Liver (tissue), 9 donors: ENCODE data around the gene DRGX. TPM values are rescaled to one million over a fixed set of nuclear protein-coding genes. Genes with fewer than 3 reads are reported as not detected.

Source experiments
- DNase-seq: peaks from one replicate; pipeline ENCODE4 v3.0.0-alpha.2; 2017; ENCODE audit warnings: low spot score
- H3K27ac ChIP-seq, 2 donors: one replicate each; pipeline ENCODE4 v1.7.0; 2013; ENCODE audit warnings: inconsistent platforms in 2 of 2, low read length in 2 of 2, control low read depth in 1 of 2, low read depth in 1 of 2, mild to moderate bottlenecking in 1 of 2
- H3K27me3 ChIP-seq, 4 donors: one replicate each; pipeline versions ENCODE4 v1.6.1 to v1.7.0; 2013; ENCODE audit warnings: low read length in 3 of 4, inconsistent platforms in 1 of 4, mild to moderate bottlenecking in 1 of 4, moderate library complexity in 1 of 4; ENCODE audit not compliant: control insufficient read depth in 4 of 4, insufficient read depth in 4 of 4
- H3K36me3 ChIP-seq, 4 donors: one replicate each; pipeline versions ENCODE4 v1.6.1 to v1.7.0; 2013; ENCODE audit warnings: low read length in 3 of 4, mild to moderate bottlenecking in 3 of 4, low read depth in 1 of 4, moderate library complexity in 1 of 4; ENCODE audit not compliant: control insufficient read depth in 4 of 4, insufficient read depth in 3 of 4
- H3K4me1 ChIP-seq, 4 donors: one replicate each; pipeline versions ENCODE4 v1.6.1 to v1.7.0; 2013; ENCODE audit warnings: low read length in 3 of 4, mild to moderate bottlenecking in 3 of 4, moderate library complexity in 1 of 4; ENCODE audit not compliant: control insufficient read depth in 4 of 4, insufficient read depth in 4 of 4
- H3K4me3 ChIP-seq, 3 donors: one replicate each; pipeline versions ENCODE4 v1.6.1 to v1.7.0; 2013; ENCODE audit warnings: low read length in 3 of 3, control low read depth in 1 of 3, low read depth in 1 of 3, mild to moderate bottlenecking in 1 of 3
- H3K9ac ChIP-seq, 2 donors: one replicate each; pipeline ENCODE4 v1.7.0; 2013; ENCODE audit warnings: low read length in 2 of 2, mild to moderate bottlenecking in 2 of 2, moderate library complexity in 2 of 2, control low read depth in 1 of 2, low read depth in 1 of 2
- H3K9me3 ChIP-seq, 4 donors: one replicate each; pipeline versions ENCODE4 v1.6.1 to v1.7.0; 2013; ENCODE audit warnings: low read length in 3 of 4; ENCODE audit not compliant: control insufficient read depth in 4 of 4
- FOXA1 ChIP-seq: IDR thresholded peaks from 2 replicates; pipeline ENCODE4 v1.6.1; 2016; ENCODE audit warnings: antibody characterized with exemption
- FOXA2 ChIP-seq: IDR thresholded peaks from 2 replicates; pipeline ENCODE4 v1.6.1; 2016; ENCODE audit warnings: antibody characterized with exemption
- GABPA ChIP-seq, 2 donors: IDR thresholded peaks in 1 of 2; conservative IDR thresholded peaks in 1 of 2; 2 replicates each; pipeline ENCODE4 v1.6.1; 2016; ENCODE audit warnings: antibody characterized with exemption in 2 of 2, mild to moderate bottlenecking in 1 of 2, moderate library complexity in 1 of 2
- HNF4G ChIP-seq: IDR thresholded peaks from 2 replicates; pipeline ENCODE4 v1.6.1; 2016; ENCODE audit warnings: antibody characterized with exemption
- NR2F2 ChIP-seq: IDR thresholded peaks from 2 replicates; pipeline ENCODE4 v1.6.1; 2016; ENCODE audit warnings: antibody characterized with exemption
- RXRA ChIP-seq, 2 donors: IDR thresholded peaks; 2 replicates each; pipeline ENCODE4 v1.6.1; 2017 to 2018; ENCODE audit warnings: antibody characterized with exemption in 2 of 2, mild to moderate bottlenecking in 1 of 2
- SP1 ChIP-seq: IDR thresholded peaks from 2 replicates; pipeline ENCODE4 v1.6.1; 2018; ENCODE audit warnings: antibody characterized with exemption, mild to moderate bottlenecking
- TAF1 ChIP-seq: conservative IDR thresholded peaks from 2 replicates; pipeline ENCODE4 v1.6.1; 2016; ENCODE audit warnings: antibody characterized with exemption, mild to moderate bottlenecking
- WGBS: extraction: QIAGEN DNeasy Blood & Tissue Kit; methylation state at CpG from one replicate; pipeline ENCODE4 v1.1.7; 2013; 5-methylcytosine and 5-hydroxymethylcytosine counted together
- polyA plus RNA-seq, 2 donors: library from polyadenylated mRNA; stranded (reverse) in 1 of 2; unstranded in 1 of 2; fragments of 200-250 nt in 1 of 2; fragments of >200 nt in 1 of 2; fragmentation: Nextera tagmentation in 1 of 2; extraction: Ambion mirVana in 1 of 2; gene quantifications; one replicate each; pipeline versions ENCODE4 v1.2.1 to v1.2.3, GENCODE V29; 2013 to 2015
- total RNA-seq, 2 donors: library from RNA; depleted of rRNA; stranded (reverse); fragments of >200 nt; gene quantifications; one replicate each; pipeline ENCODE4 v1.2.3, GENCODE V29; 2014
- TF ChIP-seq, protein P1 (sequence below): IDR thresholded peaks from 2 replicates; pipeline ENCODE4 v1.6.1; 2016; ENCODE audit warnings: antibody characterized with exemption
- TF ChIP-seq, protein P2 (sequence below): IDR thresholded peaks from 2 replicates; pipeline ENCODE4 v1.6.1; 2016; ENCODE audit warnings: antibody characterized with exemption, mild to moderate bottlenecking
- TF ChIP-seq, protein P3 (sequence below): IDR thresholded peaks from 2 replicates; pipeline ENCODE4 v1.6.1; 2016; ENCODE audit warnings: antibody characterized with exemption
- TF ChIP-seq, protein P4 (sequence below): IDR thresholded peaks from 2 replicates; pipeline ENCODE4 v1.6.1; 2016; ENCODE audit warnings: antibody characterized with exemption
- donor health status: healthy.
- donor health status: healthy.
- donor health status: healthy.
- donor health status: healthy.
- donor health status: healthy.

Gene DRGX
- total and polyA plus RNA-seq, 4 donors = not detected

DNA sequence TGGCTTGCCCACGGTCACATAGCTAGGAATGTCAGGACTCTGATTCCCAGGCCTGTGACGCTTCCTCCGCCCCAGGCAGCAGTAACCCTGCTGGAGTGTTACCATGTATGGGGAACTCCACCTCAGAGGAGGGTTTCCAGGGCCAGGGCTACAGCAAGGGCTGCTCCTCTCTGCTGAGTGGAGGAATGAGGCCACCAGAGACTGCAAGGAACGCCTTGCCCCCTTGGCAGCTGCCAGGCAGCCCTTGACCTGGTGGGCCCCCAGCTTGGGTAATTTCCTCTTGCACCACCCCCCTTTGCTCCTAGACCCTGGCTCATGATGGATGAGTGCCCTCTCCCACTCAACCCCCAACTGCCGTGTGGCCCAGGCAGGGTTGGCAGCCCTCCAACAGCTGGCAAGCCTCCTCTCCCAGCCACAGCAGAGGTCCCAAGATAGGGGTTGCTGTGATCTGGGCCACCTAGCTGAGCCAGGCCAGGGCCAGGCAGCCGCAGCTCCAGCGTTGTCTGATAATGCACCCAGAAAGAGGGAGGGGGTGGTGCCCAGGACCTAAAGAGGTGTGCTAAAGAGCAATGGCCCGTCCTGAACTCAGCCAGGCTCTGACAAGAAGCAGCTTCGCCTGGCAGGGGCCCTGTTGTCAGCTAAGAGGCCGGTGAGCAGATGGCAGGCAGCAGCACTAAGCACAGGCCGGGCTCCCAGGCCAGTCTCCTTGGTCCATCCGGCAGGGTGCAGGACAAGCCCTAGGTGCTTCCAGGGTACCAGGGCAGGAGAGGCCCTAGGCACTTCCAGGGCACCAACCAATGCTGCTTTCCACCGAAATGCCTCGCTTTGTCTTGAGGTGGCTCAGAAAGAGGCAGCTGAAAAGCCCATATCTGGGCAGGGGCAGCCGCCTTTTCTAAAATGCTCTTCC, 35.4 kb downstream of the DRGX start:
- no peaks in the 10 kb centered on the region for H3K4me1 ChIP-seq
- H3K36me3 ChIP-seq = no peaks in the 10 kb centered on the region
- no peak overlapping the region for H3K9ac ChIP-seq
- H3K27ac ChIP-seq = no peak overlapping the region
- H3K27me3 ChIP-seq = no peaks in the 10 kb centered on the region
- 73% methylated on average over 15 of the region's 15 CpGs for WGBS
- peaks cover 0 to 1% (median 0%) of the 10 kb centered on the region in 4 donors for H3K9me3 ChIP-seq
- TF ChIP-seq SP1 (no peak), NR2F2 (no peak), TAF1 (no peak), FOXA1 (no peak), RXRA (IDR thresholded peaks at IDR 0.05) (no peak), GABPA (IDR thresholded peaks at IDR 0.05 in 1 of 2, conservative IDR thresholded peaks at IDR 0.05 in 1 of 2) (no peak)
- TF ChIP-seq, protein P1, sequence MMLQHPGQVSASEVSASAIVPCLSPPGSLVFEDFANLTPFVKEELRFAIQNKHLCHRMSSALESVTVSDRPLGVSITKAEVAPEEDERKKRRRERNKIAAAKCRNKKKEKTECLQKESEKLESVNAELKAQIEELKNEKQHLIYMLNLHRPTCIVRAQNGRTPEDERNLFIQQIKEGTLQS = no peak
- TF ChIP-seq, protein P2, sequence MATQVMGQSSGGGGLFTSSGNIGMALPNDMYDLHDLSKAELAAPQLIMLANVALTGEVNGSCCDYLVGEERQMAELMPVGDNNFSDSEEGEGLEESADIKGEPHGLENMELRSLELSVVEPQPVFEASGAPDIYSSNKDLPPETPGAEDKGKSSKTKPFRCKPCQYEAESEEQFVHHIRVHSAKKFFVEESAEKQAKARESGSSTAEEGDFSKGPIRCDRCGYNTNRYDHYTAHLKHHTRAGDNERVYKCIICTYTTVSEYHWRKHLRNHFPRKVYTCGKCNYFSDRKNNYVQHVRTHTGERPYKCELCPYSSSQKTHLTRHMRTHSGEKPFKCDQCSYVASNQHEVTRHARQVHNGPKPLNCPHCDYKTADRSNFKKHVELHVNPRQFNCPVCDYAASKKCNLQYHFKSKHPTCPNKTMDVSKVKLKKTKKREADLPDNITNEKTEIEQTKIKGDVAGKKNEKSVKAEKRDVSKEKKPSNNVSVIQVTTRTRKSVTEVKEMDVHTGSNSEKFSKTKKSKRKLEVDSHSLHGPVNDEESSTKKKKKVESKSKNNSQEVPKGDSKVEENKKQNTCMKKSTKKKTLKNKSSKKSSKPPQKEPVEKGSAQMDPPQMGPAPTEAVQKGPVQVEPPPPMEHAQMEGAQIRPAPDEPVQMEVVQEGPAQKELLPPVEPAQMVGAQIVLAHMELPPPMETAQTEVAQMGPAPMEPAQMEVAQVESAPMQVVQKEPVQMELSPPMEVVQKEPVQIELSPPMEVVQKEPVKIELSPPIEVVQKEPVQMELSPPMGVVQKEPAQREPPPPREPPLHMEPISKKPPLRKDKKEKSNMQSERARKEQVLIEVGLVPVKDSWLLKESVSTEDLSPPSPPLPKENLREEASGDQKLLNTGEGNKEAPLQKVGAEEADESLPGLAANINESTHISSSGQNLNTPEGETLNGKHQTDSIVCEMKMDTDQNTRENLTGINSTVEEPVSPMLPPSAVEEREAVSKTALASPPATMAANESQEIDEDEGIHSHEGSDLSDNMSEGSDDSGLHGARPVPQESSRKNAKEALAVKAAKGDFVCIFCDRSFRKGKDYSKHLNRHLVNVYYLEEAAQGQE = no peak
- TF ChIP-seq, protein P3, sequence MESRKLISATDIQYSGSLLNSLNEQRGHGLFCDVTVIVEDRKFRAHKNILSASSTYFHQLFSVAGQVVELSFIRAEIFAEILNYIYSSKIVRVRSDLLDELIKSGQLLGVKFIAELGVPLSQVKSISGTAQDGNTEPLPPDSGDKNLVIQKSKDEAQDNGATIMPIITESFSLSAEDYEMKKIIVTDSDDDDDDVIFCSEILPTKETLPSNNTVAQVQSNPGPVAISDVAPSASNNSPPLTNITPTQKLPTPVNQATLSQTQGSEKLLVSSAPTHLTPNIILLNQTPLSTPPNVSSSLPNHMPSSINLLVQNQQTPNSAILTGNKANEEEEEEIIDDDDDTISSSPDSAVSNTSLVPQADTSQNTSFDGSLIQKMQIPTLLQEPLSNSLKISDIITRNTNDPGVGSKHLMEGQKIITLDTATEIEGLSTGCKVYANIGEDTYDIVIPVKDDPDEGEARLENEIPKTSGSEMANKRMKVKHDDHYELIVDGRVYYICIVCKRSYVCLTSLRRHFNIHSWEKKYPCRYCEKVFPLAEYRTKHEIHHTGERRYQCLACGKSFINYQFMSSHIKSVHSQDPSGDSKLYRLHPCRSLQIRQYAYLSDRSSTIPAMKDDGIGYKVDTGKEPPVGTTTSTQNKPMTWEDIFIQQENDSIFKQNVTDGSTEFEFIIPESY = no peak
- TF ChIP-seq, protein P4, sequence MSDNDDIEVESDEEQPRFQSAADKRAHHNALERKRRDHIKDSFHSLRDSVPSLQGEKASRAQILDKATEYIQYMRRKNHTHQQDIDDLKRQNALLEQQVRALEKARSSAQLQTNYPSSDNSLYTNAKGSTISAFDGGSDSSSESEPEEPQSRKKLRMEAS = no peak
- no peak for DNase-seq
- no peak overlapping the region for H3K4me3 ChIP-seq

DNA sequence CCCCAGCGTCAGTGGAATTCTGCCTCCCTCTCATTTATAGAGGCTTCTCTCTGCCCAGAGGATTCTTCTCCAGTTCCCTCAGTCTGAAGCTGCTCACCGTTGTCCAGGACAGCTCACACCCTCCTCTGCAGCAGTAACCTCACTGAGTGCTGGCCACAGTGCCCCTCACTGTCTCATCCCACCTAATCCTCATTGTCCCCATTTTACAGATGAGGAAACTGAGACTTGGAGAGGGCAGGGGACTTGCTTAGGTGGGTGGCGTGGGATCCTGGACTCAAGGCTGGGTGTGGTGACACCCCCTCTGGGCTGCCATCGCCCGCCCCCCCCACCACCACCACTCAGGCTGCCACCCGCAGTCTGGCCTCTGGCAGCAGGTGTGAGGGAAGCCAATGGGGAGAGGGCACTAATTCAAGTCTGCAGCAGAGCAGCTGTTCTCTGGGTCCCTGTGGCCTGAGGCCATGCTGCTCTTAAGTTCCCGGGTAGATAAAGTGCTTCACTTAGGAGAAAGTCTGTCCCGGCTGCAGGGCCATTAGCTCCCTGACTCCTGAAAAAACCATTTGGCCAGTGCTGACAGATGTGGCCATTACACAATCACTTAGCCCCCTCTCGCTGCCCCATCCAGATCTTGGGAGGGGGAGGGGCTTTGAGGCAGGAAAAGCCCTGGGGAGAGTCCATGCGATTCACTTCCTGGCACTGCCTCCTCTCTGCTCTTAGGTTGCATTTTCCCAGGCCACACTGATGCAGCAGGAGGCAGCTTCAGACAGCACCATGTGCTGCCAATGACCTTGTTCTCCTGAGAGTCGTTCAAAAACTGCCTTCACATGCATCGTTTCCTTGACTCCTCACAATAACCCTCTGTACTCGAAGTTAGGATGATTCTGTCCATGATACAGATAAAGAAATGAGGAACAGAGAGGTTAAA, 36.3 kb downstream of the DRGX start:
- no peaks in the 10 kb centered on the region for H3K36me3 ChIP-seq
- peaks cover 0 to 1% (median 0%) of the 10 kb centered on the region in 4 donors for H3K9me3 ChIP-seq
- no peaks in the 10 kb centered on the region for H3K27me3 ChIP-seq
- H3K9ac ChIP-seq = no peak overlapping the region
- DNase-seq = no peak
- no peaks in the 10 kb centered on the region for H3K4me1 ChIP-seq
- 49% methylated on average over 13 of the region's 13 CpGs for WGBS
- H3K4me3 ChIP-seq = no peak overlapping the region
- H3K27ac ChIP-seq = no peak overlapping the region
- no peak for TF ChIP-seq HNF4G
- TF ChIP-seq, protein P3 = no peak
- TF ChIP-seq FOXA1 = no peak
- no peak for TF ChIP-seq FOXA2
- no peak for TF ChIP-seq GABPA (IDR thresholded peaks at IDR 0.05 in 1 of 2, conservative IDR thresholded peaks at IDR 0.05 in 1 of 2)
- no peak for TF ChIP-seq SP1
